H4 (cell line): ENCODE data around the gene CHD8. TPM values are rescaled to one million over a fixed set of nuclear protein-coding genes. Genes with fewer than 3 reads are reported as not detected.
"Not testable (repeated sequence)": the region's sequence is repeated elsewhere in the genome, so short reads cannot be mapped to it uniquely, and the experiment has no call there.

Source experiments
- DNase-seq: peaks from one replicate; pipeline ENCODE4 v3.0.0-alpha.2; 2015; ENCODE audit warnings: low spot score
- total RNA-seq: library from RNA; depleted of rRNA; stranded (reverse); fragments of >200 nt; shearing (Covaris generic); gene quantifications from 2 replicates; pipeline ENCODE4 v1.2.3, GENCODE V29; 2014; rRNA removed

Gene CHD8, protein sequence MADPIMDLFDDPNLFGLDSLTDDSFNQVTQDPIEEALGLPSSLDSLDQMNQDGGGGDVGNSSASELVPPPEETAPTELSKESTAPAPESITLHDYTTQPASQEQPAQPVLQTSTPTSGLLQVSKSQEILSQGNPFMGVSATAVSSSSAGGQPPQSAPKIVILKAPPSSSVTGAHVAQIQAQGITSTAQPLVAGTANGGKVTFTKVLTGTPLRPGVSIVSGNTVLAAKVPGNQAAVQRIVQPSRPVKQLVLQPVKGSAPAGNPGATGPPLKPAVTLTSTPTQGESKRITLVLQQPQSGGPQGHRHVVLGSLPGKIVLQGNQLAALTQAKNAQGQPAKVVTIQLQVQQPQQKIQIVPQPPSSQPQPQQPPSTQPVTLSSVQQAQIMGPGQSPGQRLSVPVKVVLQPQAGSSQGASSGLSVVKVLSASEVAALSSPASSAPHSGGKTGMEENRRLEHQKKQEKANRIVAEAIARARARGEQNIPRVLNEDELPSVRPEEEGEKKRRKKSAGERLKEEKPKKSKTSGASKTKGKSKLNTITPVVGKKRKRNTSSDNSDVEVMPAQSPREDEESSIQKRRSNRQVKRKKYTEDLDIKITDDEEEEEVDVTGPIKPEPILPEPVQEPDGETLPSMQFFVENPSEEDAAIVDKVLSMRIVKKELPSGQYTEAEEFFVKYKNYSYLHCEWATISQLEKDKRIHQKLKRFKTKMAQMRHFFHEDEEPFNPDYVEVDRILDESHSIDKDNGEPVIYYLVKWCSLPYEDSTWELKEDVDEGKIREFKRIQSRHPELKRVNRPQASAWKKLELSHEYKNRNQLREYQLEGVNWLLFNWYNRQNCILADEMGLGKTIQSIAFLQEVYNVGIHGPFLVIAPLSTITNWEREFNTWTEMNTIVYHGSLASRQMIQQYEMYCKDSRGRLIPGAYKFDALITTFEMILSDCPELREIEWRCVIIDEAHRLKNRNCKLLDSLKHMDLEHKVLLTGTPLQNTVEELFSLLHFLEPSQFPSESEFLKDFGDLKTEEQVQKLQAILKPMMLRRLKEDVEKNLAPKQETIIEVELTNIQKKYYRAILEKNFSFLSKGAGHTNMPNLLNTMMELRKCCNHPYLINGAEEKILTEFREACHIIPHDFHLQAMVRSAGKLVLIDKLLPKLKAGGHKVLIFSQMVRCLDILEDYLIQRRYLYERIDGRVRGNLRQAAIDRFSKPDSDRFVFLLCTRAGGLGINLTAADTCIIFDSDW (N-terminal part only)
- total RNA-seq, result 19.5 and 26.5 TPM in 2 replicates

DNA sequence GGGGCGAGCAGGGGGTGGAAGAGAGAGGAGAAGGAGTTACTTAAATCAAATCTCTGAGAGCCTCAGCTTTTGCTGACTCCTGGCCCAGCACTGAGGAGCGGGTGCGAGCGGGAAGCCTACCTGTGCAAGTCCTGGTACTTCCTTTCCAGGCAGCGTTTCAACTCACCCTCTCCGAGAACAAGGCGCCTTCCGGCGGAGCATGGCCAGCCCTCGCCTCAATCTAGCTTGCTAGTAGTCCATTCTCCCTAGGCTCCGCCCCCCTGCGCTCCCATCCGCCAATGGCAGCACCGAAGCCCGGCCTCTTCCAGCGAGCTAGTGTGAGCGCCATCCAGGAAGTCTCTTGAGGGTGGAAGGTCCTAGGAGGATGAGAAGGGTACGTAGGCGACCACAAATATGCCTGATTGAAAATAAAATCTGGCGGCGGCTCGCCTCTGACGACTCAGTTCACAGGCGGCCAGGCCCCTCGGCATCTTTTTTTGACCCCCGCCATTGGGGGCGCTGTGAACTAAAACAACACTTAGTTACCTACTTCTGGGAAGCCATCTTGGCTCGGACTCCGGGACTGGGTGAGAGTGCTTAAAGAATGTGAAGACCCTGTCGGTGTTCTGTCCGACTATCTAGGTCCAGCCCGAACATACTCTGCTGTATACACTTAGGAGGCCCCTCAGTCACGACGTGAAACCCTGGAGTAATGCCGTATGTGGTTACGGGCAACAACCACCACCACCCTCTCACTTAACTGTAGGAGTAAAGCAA is at the start of gene CHD8:
Gene CHD8, minus strand, starts transcription at position 212 of the 756 bp plus-strand sequence. CDS start 24,480 bp downstream, outside the sequence.
- peak; percentile 99 for DNase-seq

DNA sequence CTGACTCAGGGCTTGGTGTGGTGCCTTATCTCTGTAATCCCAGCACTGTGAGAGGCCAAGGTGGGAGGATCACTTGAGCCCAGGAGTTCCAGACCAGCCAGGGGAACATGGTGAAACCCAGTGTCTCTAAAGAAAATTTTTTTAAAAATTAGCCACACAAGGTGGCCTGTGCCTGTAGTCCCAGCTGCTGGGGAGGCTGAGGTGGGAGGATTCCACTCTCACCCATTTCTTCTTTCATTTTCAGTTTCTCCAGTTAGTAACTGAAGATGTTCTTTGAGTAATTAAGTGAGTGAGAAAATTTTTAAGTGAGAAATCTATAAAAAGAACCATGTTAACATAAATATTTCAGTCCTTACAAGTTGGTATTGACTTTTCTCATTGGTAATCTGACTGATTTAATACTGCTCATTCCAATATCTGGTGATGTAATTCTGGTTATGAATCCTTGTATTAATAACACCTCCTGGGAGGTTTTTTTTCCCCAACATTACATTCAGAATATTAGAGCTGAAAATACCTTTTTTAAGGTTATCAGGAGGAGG is 49.2 kb upstream of the CHD8 start:
- no peak for DNase-seq

DNA sequence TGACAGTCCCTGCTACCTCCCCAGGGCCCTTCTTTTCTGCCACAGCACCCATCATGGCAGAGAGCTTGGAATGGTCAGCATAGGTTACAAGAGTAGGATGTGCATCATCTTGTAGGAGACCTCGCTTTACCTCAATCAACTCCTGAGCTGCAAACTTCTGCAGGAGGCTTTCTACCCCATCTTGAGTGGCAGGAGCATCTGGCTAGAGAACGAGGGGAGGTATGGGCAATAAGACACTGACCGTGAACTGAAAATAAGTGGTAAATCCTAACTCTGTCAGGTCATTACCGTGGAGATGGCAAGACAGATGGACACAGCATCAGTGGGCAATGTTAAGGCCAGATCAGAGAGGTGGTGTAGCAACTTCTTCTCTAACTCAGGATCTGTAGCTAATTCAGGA is 47.5 kb upstream of the CHD8 start:
- DNase-seq, result no peak

DNA sequence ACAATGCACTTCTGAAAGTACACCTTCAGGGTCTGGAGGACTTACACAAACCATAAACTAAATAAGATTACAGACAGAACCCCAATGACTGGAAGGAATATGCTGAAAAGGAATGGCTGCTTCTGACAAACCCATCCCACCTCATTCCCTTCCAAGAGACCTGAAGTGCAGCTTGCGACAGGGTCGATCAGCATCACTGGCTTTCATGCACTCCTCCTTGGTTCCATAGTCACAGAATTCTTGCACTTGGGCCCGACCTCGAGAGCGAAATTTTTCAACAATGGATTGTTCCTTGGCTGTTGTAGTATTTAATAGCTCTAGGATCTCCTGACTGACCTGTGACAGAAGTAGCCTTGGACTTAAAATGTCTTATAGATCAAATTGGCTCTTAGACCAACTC is 45.6 kb upstream of the CHD8 start:
- DNase-seq, result no peak

DNA sequence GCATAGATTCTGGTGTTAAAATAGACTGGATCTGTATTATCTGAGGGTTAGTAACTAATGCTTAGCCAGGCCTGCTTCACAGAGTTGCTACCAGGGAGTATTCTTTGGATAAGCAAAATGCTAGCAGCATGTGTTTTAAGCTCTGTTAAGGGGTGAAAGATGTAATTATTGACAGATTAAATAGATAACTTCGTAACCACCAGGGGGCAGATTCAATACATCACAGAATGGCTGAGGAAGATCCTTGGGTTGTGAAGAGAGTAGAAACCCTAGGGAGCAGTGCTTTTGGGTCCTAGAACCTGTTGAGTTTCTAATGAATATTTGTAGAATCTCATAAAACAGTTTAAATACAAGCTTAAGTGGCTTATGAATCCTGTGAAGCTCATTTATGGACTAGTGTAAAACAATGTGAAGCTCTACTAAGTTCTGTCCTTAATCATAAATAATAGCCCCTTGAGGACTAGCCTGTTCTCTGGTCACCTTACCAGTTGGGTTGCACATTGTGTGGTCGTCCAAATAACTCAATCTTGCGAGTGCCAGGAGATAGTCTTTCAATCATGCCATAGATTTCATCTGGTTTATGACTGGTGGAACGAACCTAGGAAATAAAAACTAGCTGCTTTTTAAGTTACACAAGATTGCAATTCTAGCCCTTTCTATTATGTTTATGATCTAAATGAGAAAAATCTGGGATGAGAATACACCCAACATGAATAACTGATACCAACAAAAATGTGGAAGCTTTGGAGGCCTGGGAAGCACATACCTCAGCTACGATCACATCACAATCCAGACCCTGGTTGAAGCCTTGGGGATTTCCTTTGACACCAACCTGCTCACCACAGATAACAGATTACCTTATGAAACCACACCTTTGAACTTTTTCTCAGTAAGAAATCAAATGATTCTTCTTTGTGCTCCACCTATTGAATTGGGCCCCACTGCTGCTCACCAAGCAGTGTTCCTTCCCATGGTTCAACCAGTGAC is 42.9 kb upstream of the CHD8 start:
- no peak for DNase-seq

DNA sequence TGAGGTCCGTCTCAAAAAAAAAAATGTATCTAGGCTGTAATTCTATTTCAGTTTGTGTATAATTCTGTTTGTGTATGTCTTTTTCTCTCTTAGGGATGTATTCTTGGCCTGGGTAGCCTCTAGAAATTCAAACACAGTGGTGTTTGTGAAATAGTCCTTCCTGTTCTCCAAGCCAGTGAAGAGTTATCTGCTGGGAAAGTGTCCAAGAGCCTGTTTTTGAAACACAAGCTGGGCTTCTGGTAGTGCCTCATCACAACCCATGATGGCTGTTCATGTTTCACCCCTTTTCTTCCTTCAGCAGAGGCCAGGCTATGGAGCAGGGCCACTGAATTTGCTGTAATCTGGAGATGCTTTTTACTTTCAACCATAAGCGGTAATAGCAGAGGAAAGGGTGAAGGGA is 40.5 kb upstream of the CHD8 start:
- no peak for DNase-seq

DNA sequence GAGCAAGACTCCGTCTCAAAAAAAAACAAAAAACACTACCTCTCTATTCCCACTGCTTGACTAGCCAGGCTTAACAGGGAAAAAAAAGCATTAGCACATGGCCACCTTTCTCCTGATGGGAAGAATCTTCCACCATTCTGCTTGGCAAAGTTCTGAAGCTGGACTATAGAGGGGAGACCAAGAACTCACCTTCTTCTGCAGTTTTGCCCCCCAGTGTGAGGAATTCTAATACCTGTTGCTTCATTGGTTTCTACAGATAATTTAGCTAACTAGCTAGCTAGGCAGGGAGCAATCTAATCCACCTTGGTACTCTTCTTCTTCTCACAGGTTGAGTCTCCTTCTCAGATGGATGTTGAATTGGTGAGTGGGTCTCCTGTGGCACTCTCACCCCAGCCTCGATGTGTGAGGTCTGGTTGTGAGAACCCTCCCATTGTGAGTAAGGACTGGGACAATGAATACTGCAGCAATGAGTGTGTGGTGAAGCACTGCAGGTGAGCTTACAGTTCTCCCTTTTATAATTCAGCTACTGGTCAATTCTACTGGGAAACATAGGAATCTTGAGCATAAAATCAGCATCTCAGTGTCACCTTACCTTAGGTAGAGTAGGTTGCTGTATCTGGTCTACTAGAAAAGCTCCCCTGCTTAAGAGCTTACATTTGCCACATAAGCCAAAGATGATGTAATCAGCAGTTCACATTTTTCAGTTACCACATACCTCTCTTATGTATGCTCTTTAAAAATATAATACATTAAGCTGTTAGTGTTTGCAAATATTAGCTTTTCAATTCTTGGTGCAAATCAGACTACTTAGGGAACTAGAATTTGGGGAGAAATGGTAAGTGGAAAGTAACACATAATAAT is 39.2 kb upstream of the CHD8 start:
- DNase-seq, result no peak

DNA sequence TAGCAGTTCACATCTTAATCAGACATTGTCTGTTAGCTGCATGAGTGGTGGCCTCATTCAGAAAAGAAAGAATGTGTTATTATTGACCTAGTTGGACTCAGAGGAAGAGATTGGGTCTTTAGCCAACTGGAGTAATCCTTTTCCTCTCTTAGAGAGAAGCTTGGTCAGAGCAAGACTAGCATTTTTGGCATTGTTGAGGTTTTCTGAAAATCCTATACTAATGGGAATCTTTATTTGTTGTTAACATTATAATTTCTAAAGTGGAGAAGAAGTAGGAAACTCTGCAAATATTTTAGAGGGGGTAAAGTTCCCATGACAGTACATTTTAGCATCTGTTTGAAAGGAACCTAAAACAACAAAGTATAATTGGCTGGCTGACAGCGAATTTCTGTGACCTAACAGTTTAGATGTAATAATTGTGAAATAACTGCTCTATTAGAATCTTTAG is 30.7 kb upstream of the CHD8 start:
- no peak for DNase-seq

DNA sequence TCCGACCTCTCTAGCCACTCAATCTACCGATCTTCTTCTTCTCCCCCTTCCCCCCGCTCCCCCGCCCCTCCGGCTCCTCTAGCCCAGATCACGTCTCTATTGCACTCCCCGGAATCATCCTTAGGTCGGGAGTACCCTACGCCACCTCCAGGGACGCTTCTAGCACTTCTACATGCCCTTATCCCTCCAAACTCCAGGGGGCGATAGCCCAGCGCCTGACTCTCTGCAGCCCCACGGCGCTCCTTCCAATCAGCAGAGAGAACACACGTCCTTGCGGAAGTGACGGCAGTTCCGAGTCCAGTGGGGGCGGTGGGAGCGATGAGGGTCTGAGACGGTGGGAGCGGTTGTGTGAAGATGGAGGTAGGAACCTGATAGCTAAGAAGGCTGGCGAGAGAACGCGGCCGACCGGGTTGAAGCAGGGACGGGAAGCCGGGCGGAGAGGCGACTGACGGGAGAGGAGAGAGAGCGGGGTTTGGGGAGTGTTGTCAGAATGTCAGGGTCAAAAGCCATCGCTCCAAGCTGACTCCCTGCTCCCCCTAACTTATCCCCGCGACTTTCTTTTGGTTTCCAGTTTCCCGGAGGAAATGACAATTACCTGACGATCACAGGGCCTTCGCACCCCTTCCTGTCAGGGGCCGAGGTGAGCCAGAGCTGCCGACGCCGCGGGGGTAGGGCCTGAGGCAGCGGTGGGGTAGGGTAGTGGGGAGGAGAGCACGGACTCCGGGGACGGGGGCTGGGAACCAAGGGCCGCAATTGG is 21.2 kb upstream of the CHD8 start, which contains the start of the genes RAB2B and TOX4:
Gene RAB2B, minus strand, starts transcription at position 35 of the 757 bp plus-strand sequence. CDS start 87 bp downstream, outside the sequence.
Gene TOX4, plus strand, starts transcription at position 271 of the 757 bp plus-strand sequence. Its CDS starts 84 bp downstream, at position 355.
- DNase-seq, result peak; percentile 97

DNA sequence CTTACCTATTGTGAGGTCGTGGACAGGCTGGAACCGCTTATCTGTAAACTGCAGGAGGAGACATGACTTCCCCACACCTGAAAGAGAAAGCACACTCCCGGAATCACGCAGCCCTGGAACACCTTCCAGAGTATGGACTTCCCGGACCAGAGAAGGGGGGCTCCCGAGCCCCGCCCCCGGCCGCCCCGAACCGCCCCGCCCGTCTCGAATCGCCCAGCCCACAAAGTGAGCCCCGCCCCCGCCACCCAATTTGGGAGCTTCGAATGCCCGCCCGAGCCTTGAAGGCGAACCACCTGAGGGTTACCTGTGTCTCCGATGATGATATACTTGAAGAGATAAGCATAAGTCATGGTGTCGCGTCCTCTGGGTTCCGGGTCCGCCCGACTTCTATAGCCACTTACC is 20.6 kb upstream of the CHD8 start:
- DNase-seq, result no peak

DNA sequence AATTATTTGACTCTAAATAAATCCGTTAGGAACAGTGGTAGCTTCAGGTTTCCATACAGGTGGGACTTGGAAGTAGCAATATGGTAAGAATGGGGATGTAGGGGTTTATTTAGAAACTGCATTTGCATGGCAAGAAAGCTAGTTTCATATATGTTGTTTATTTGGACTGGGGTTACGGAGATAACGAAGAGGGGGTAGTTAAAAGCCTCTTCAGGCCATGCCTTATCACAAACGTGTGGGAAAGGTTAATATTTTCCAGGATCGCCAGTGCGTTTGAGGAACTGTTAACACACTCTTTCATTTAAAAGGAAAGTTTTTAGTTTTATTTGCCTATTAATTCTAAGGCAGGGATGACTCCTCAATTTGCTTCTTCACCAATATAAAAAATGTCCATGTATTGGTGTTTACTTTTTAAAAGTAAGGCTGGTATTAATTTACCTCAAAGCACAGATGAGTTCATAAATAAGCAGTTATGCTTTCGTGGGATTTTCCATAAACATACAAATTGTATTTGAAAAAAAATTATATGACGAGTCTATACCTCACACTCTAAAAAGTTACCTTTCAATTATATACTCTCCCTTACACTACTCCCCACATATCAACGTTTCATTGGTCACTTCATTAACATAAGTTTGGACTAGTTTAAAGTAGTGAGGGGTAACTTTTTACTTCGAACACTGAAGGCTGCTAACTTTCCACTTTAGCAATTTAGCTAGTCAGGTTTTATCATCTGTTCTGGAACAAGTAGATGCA is 20.0 kb upstream of the CHD8 start:
- no peak for DNase-seq

DNA sequence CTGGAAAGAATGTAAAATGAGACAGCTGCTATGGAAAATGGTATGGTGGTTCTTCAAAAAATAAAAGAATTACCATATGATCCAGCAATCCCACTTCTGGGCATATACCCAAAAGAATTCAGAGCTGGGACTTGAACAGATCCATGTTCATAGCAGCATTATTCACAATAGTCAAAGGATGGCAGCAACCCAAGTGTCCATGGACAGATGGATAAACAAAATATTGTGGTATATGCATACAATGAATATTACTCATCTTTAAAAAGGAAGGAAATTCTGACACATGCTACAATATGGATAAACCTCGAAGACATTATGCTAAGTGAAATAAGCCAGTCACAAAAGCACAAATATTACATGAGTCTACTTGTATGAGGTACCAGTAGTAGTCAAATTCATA is 11.7 kb upstream of the CHD8 start:
- DNase-seq, result no peak

DNA sequence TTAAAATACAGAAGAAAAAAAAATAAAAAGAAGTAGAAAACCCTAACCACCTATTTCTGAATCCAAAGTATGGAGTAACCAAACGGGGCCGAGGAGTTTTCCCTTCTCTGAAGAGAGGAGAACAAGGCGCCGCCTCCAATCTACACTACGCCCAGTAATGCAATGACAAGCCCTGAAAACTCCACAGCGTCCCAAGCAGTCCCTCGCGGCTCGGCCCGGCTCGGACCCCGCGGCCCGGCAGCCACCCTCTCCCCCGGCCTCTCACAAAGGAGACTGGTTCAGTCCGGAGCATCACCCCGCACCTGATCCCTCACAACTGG is 371 bp downstream of the CHD8 start:
- peak; percentile 6 for DNase-seq

DNA sequence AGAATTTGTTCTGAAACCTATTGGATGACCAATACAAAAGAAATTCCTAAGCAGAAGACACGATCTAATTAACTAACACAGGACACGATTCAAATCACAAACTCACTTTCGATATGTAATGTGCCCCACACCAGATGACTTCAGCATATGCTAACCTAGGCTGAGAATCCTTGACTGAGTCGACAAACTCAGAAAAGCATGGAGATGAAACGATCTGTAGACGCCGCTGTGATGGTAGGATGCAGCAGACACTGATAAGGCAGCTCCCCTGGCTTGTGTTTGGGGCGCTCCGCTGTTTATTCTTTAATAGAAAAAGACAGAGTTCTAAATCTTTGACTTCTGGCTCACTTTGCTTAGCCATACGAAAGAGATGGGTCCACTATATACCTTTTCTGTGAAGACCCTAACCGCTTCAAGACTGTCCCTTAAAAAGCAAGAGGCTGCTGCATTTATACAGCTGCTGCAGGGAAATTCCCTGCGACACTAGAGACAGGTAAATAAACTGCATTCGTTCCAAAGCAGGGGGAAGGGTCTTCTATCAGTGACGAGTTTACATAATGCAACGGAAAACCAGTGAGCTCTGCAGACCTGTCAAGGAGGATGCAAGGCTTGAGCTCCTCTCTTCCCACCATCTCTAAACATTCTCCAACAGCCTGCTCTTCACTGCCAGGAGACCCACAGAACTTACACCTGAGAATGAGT is 929 bp downstream of the CHD8 start:
- DNase-seq, result no peak

DNA sequence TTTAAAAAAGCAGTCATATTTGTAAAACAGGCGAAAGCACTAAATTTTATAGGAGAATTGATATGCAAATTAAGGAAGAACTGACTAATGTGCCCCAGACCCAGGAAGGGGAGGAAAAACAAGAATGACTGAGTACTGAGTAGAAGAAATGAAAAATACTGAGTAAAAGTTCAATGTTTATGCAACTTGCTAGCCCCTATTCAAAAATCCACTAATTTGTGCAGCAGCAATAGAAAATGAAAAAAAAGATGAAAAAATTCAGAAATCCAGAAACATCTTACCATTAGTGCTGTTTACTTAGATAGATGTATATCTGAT is 6.1 kb downstream of the CHD8 start:
- DNase-seq, result no peak

DNA sequence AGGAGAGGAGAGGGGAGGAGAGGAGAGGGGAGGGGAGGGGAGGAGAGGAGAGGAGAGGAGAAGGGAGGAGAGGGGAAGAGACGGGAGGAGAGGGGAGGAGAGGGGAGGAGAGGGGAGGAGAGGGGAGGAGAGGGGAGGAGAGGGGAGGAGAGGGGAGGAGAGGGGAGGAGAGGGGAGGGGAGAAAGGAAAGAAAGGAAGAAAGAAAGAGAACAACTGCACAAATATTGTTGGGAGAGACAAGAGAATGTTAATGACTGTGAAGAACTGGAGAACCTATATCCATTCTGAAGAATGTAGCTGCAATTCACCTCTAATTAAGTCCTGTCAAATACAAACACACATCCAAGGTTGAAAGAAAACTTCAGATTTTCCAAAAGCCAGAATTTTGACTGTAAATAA is 13.3 kb downstream of the CHD8 start:
- not testable (repeated sequence) for DNase-seq

DNA sequence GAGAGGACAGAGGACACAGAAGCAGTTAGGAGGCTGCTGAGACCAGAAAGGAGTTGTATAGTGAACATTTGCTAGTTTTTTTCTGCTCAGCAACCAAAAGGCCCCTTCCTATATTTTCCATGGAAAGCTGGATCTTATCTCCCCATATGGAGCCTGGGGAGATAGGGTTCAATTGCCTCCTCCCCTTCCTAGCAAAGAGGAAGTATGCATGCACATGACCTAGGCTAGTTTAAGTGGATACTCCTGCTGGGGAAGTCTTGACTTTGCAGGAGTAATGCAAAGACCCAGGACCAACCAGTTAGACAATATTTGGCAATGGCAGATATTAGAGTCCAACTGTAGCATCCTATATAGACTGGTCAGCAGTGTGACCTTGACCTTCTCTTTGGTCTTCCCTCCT is 15.1 kb downstream of the CHD8 start:
- DNase-seq, result no peak
